NCI-H510A (cell line): ENCODE measurements around the gene VCP.

Experiments
- DNase-seq: peaks from one replicate; lab custom pipeline; 2025; lab: John Stamatoyannopoulos, UW

The VCP gene

DNA sequence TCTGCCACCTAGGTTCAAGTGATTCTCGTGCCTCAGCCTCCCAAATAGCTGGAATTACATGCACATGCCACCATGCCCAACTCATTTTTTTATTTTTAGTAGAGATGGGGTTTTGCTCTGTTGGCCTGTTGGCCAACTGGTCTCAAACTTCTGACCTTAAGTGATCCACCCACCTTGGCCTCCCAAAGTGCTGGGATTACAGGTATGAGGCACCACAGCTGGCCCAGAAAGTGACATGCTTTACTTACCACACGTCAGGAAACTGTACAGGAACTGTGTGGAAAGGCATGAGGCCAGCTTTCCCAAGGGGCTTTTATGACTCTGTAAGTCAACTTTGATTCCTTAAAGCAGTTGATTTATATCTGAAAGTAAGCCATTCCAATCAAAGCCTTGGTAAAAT, 57.9 kb downstream of the VCP start:
- DNase-seq = no peak

DNA sequence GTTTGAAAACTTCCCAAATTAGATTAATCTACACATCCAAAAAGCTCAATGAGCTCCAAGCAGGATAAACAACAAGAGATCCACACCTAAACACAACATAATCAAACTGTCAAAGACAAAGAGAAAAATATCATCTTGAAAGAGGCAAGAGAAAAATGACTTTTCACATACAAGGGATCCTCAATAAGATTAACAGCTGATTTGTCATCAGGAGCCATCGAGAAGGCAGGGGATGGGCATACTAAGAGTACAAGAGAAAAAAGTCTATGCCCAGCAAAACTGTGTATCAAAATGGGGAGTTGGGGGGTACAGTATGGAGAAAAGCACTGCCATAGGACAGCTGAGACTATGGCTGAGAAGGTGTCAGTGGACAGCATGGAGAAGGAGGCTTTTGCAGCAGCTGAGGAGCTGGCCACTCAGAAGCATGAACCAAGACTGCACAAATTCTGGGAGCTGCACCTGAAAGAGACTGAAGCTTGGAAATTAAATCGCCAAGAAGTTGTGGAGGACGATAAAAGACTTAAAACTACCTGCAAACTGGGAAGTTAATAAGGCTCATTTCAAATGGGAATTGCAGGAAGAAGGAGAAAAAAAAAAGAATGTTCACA, 62.0 kb downstream of the VCP start:
- DNase-seq = no peak
